Epithelial cell of esophagus (primary cell): ENCODE measurements around the gene FXYD5.
A peak's percentile ranks its signal among the peaks of the same experiment; 100 is the strongest.

ENCODE experiments used
- DNase-seq: peaks from one replicate; pipeline ENCODE4 v3.0.0; 2010; ENCODE audit warnings: low read depth
- H3K4me3 ChIP-seq: 2 replicates; pipeline ENCODE4 v1.5.1; 2011; ENCODE audit warnings: mild to moderate bottlenecking, low read length, control low read depth
- CTCF ChIP-seq: IDR thresholded peaks from 2 replicates; pipeline ENCODE4 v1.5.1; 2011; ENCODE audit warnings: low read depth, mild to moderate bottlenecking, low read length, control low read depth, inconsistent platforms; ENCODE audit not compliant: insufficient read depth; ENCODE audit errors: missing control alignments

Gene FXYD5

GRCh38 chr19:35204799-35205732 is 50.5 kb downstream of the FXYD5 start:
- H3K4me3 ChIP-seq = no peak overlapping the region
- no peak for TF ChIP-seq CTCF
- DNase-seq = no peak

GRCh38 chr19:35205733-35206323 is 51.3 kb downstream of the FXYD5 start:
- H3K4me3 ChIP-seq = no peak overlapping the region
- no peak for TF ChIP-seq CTCF
- DNase-seq = no peak

- TF ChIP-seq CTCF = no peak
- H3K4me3 ChIP-seq = no peak overlapping the region
- no peak for DNase-seq
Measured at GRCh38 chr19:35206379-35206778, 51.8 kb downstream of the FXYD5 start.

GRCh38 chr19:35206855-35207254 is 52.3 kb downstream of the FXYD5 start:
- no peak overlapping the region for H3K4me3 ChIP-seq
- no peak for TF ChIP-seq CTCF
- no peak for DNase-seq

- no peak for TF ChIP-seq CTCF
- DNase-seq = peak; percentile 22
- H3K4me3 ChIP-seq = no peak overlapping the region
Measured at GRCh38 chr19:35207391-35207871, 52.9 kb downstream of the FXYD5 start.

GRCh38 chr19:35208121-35208520 is 53.6 kb downstream of the FXYD5 start:
- DNase-seq = no peak
- no peak overlapping the region for H3K4me3 ChIP-seq
- no peak for TF ChIP-seq CTCF
